Common myeloid progenitor, CD34-positive (primary cell): Measurements from ENCODE around the gene AQP12B.

Experiments
- CTCF ChIA-PET: fragments of 350-600 bp; sonication (Branson Sonifier 250); formaldehyde crosslinking; loops from one replicate; lab custom pipeline; 2021; ENCODE audit warnings: antibody characterized with exemption; lab: Charles Lee
- POLR2A ChIA-PET: fragments of 350-600 bp; sonication (Branson Sonifier 250); formaldehyde crosslinking; loops from one replicate; lab custom pipeline; 2021; ENCODE audit warnings: antibody characterized with exemption; lab: Charles Lee
- DNase-seq, 3 donors: peaks; one replicate each; pipeline versions ENCODE4 v3.0.0 to v3.0.0-alpha.2; 2013
- H3K27ac ChIP-seq, 2 experiments: 1 replicate in 1 of 2; 2 replicates in 1 of 2; pipeline ENCODE4 v1.7.0; 2013; ENCODE audit warnings: inconsistent platforms in 2 of 2, low read length in 2 of 2, mild to moderate bottlenecking in 2 of 2, low read depth in 1 of 2, moderate library complexity in 1 of 2; ENCODE audit not compliant: severe bottlenecking in 2 of 2, insufficient read depth in 1 of 2, poor library complexity in 1 of 2
- H3K27me3 ChIP-seq, 5 experiments: replicated peaks in 2 of 5; 1 replicate in 3 of 5; 2 replicates in 2 of 5; pipeline versions ENCODE4 v1.6.1 to v1.7.0; 2013; ENCODE audit warnings: low read length in 4 of 5, mild to moderate bottlenecking in 2 of 5, moderate library complexity in 2 of 5, inconsistent platforms in 1 of 5; ENCODE audit not compliant: insufficient read depth in 5 of 5, control insufficient read depth in 4 of 5
- H3K36me3 ChIP-seq, 4 experiments: 1 replicate in 2 of 4; 2 replicates in 2 of 4; pipeline versions ENCODE4 v1.6.1 to v1.7.0; 2013; ENCODE audit warnings: low read length in 3 of 4, control low read depth in 1 of 4, mild to moderate bottlenecking in 1 of 4; ENCODE audit not compliant: control insufficient read depth in 4 of 4, insufficient read depth in 4 of 4
- H3K4me1 ChIP-seq, 4 experiments: 1 replicate in 3 of 4; 2 replicates in 1 of 4; pipeline versions ENCODE4 v1.6.1 to v1.7.1; 2013; ENCODE audit warnings: low read length in 3 of 4, mild to moderate bottlenecking in 3 of 4, control low read depth in 1 of 4, inconsistent platforms in 1 of 4, moderate library complexity in 1 of 4; ENCODE audit not compliant: control insufficient read depth in 4 of 4, insufficient read depth in 4 of 4; ENCODE audit errors: control extremely low read depth in 1 of 4
- H3K4me3 ChIP-seq, 7 experiments: 1 replicate in 4 of 7; 2 replicates in 3 of 7; pipeline versions ENCODE4 v1.5.1 to v1.7.0; 2013; ENCODE audit warnings: mild to moderate bottlenecking in 7 of 7, low read length in 6 of 7, moderate library complexity in 6 of 7, inconsistent platforms in 2 of 7, low read depth in 2 of 7, control low read depth in 1 of 7; ENCODE audit not compliant: insufficient read depth in 4 of 7, control insufficient read depth in 1 of 7; ENCODE audit errors: extremely low read depth in 1 of 7
- H3K9me3 ChIP-seq, 5 experiments: 1 replicate in 4 of 5; 2 replicates in 1 of 5; pipeline versions ENCODE4 v1.6.1 to v1.7.1; 2013; ENCODE audit warnings: low read length in 4 of 5, mild to moderate bottlenecking in 2 of 5, inconsistent platforms in 1 of 5, low read depth in 1 of 5, moderate library complexity in 1 of 5; ENCODE audit not compliant: control insufficient read depth in 4 of 5, insufficient read depth in 2 of 5; ENCODE audit errors: control extremely low read depth in 1 of 5
- WGBS: methylation state at CpG from one replicate; pipeline ENCODE4 v1.1.5; 2013; ENCODE audit not compliant: insufficient coverage; 5-methylcytosine and 5-hydroxymethylcytosine counted together

AQP12B gene

DNA sequence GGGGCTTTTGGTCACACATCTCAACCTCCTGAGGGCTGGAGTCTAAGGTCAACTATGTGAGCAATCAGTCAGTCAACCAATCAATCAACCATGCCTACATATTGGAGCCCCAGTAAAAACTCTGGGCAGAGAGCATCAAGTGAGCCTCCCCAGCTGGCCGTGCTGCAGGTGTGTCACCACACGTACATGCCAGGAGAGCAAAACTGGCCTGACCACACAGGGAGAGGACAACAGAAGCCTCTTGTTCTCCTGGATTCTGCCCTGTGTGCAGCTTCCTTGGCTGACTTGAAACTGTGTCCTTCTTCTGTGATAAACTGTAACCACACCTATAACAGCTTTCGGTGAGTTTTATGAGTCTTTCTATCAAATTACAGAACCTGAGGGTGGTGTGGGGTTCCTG is 31.5 kb downstream of the AQP12B start:
- peaks cover 0 to 11% (median 4%) of the 10 kb centered on the region in 5 experiments for H3K9me3 ChIP-seq
- no peak overlapping the region for H3K4me3 ChIP-seq
- H3K27me3 ChIP-seq, result peaks cover 0 to 86% (median 27%) of the 10 kb centered on the region in 5 experiments
- H3K4me1 ChIP-seq, result peaks cover 0 to 9% (median 4%) of the 10 kb centered on the region in 4 experiments
- DNase-seq, result no peak
- no peak overlapping the region for H3K27ac ChIP-seq
- POLR2A ChIA-PET, result no interaction called here
- WGBS, result 94% methylated on average over 2 of the region's 3 CpGs
- H3K36me3 ChIP-seq, result no peaks in the 10 kb centered on the region
- CTCF ChIA-PET, result interaction anchor here (1.3 kb wide), 1 partner anchor 8 kb away, joined by 3 read pairs; no protein-coding TSS in a partner anchor

DNA sequence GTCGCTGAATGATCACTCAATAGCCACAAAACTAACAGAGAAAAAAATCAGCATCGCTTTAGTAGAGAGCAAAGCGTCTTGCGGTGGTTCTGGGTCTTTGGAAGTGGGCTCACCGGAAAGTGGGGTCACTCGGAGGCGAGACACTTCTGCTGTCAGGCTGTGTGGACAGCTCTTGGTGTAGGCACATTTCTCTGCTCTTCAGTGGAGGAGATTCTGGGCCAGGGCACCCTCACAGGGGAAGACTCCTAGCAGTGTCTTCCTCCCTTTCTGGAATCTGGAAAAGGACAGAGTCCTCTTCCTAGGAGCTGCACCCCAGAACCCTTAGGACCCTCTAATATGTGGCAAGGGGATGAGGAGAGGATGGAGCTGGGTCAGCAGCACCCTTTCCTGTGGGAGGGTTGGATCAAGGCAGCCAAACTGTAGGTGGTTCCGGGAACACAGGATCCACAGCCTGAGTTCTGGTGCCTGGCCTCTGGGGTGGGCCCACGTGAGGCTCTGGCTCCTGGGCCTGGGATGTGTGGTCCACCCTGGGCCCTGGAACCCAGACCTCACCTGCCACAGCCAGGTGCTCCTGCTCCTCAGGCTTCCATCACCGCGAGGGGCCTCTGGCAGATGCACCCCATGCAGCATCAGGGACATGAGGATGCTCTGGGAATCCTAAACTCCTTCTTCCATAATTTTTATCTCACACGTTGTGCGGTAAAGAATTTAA is 32.3 kb downstream of the AQP12B start:
- POLR2A ChIA-PET, result no interaction called here
- CTCF ChIA-PET, result no interaction called here
- Histone ChIP-seq H3K27me3 (peaks cover 0 to 84% (median 27%) of the 10 kb centered on the region in 5 experiments), H3K9me3 (peaks cover 0 to 11% (median 4%) of the 10 kb centered on the region in 5 experiments), H3K4me1 (peaks cover 0 to 2% (median 0%) of the 10 kb centered on the region in 4 experiments), H3K36me3 (no peaks in the 10 kb centered on the region), H3K4me3 (no peak overlapping the region), H3K27ac (no peak overlapping the region)
- WGBS, result 95% methylated on average over 10 of the region's 13 CpGs
- DNase-seq, result no peak

DNA sequence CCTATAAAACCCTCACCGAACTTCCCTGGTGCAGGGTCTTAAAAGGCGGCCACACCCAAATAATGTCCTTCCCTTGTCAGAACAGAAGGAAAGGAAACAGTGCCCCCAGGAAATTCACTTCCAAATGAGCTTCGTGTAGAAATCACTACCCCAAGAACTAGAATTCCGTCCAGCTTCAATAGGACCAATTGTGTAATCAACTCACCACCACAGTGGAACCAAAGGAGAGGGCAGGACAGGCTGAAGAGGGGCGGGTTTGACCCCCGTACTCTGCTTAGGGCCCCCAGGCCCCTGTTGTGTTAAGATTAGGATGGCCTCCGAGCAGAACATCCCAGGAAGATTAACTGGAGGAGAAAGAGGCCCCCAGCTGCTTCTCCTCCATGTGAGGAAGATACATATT is 33.4 kb downstream of the AQP12B start:
- POLR2A ChIA-PET, result no interaction called here
- Histone ChIP-seq H3K9me3 (peaks cover 0 to 11% (median 4%) of the 10 kb centered on the region in 5 experiments), H3K27me3 (peaks cover 0 to 78% (median 22%) of the 10 kb centered on the region in 5 experiments), H3K4me1 (peaks cover 0 to under 1% (median 0%) of the 10 kb centered on the region in 4 experiments), H3K27ac (no peak overlapping the region), H3K4me3 (no peak overlapping the region), H3K36me3 (no peaks in the 10 kb centered on the region)
- 80% methylated on average over 3 of the region's 7 CpGs for WGBS
- DNase-seq, result no peak
- CTCF ChIA-PET, result interaction anchor here (1.5 to 1.8 kb wide), 2 partner anchors 63 to 84 kb away, joined by 4 to 6 read pairs; partner anchors contain the start of gene CAPN10

DNA sequence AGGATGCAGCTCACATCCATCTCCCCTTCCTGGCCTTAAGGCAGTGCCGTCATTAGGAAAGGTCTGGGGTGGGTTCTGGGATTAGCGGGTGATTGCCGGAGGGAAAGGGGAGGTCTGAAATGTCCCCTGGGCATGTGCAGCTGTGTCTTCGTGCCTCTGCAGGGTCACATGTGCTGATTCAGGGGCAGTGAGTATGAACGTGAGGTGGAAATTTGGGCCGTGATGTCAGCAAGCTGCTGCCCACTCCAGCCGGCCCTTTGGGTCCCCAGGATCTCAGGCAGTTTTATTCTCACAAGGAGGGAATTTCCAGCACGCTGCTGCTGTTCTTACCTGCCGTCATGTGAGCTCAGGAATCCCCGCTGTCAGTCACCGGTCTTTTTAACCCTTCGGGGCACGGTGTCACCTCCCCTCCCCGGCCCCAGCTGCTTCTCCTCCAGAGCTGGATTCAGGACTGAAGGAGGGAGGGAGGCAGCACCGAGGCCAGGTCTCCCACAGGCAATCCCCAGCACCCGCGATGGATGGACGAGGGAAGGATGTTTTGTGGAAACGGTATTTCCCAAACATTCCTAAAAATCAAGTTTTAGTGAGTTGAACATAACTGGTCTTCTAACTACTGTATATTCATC is 33.9 kb downstream of the AQP12B start:
- Histone ChIP-seq H3K27me3 (peaks cover 0 to 77% (median 22%) of the 10 kb centered on the region in 5 experiments), H3K36me3 (no peaks in the 10 kb centered on the region), H3K4me3 (no peak overlapping the region), H3K9me3 (peaks cover 0 to 11% (median 4%) of the 10 kb centered on the region in 5 experiments), H3K27ac (no peak overlapping the region), H3K4me1 (peaks cover 0 to 2% (median 0%) of the 10 kb centered on the region in 4 experiments)
- WGBS, result 43% methylated on average over 12 of the region's 19 CpGs
- CTCF ChIA-PET, result interaction anchor here (1.5 to 1.8 kb wide), 2 partner anchors 62 to 84 kb away, joined by 4 to 6 read pairs; partner anchors contain the start of gene CAPN10
- POLR2A ChIA-PET, result no interaction called here
- no peak for DNase-seq

DNA sequence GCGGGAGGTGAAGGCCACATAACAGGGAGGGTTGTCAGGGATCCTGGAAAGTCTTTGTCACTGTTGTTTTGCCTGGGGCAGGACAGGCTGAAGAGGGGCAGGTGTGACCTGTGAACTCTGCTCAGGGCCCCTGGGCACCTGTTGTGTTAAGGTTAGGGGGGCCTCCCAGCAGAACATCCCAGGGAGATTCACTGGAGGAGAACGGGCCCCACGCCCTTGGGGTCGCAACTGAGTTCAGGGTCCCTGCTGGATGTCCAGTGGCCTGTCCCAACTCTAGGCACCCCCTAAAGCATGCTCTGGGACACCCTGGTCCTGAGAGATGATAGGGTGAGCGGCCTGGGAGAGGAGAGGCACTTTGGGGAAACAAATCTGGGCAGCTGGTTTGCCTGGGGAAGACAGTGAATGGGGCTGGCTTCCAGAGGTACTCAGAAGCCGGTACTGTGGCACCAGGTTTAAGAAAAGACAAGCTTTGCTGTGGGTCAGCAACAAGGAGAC is 34.5 kb downstream of the AQP12B start:
- DNase-seq, result no peak
- CTCF ChIA-PET, result interaction anchor here (1.0 to 1.8 kb wide), 3 partner anchors 10 to 83 kb away, joined by 3 to 6 read pairs (median 4); partner anchors contain the start of gene CAPN10
- POLR2A ChIA-PET, result no interaction called here

DNA sequence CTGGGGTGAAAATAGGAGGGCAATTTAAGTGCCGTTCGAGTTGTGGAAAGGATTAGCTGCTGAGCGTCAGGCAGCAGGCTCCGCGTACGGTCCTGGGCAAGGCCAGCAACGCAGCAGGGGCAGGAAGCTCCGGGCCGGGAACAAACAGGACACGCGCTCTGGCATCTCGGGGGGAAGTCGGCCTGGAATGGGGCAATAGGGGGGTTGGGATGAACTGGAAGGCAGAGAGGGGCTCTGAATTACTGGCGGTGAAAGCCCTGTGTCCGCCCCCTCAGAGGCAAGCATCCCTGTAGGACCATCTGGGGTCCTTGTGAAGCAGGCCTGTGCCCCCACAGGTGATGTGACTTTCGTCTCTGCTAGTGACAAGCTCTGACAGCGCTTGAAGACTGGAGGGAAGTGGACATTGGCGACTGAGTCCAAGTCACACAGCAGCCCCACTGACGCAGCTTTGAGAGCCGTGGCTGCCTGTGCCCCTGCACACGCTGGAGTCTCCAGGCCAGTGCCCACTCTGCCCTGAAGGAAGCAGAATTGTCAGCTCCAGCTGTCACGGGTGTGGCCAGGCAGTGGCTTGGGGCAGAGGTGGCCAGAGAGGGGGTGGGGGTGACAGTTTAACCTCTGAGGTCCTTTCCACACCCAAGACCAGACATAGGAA is 35.1 kb downstream of the AQP12B start:
- WGBS, result 91% methylated on average over 21 of the region's 22 CpGs
- Histone ChIP-seq H3K9me3 (peaks cover 0 to 11% (median 4%) of the 10 kb centered on the region in 5 experiments), H3K36me3 (no peaks in the 10 kb centered on the region), H3K27me3 (peaks cover 0 to 71% (median 22%) of the 10 kb centered on the region in 5 experiments), H3K27ac (no peak overlapping the region), H3K4me3 (no peak overlapping the region), H3K4me1 (peaks cover 0 to 2% (median 0%) of the 10 kb centered on the region in 4 experiments)
- ChIA-PET CTCF (interaction anchor here (1.0 kb wide), 1 partner anchor 10 kb away, joined by 3 read pairs; no protein-coding TSS in a partner anchor), POLR2A (no interaction called here)
- no peak for DNase-seq

More for the DNA sequence above, 34.5 kb downstream of the AQP12B start:
- peaks cover 0 to 11% (median 4%) of the 10 kb centered on the region in 5 experiments for H3K9me3 ChIP-seq
- no peaks in the 10 kb centered on the region for H3K36me3 ChIP-seq
- peaks cover 0 to 2% (median 0%) of the 10 kb centered on the region in 4 experiments for H3K4me1 ChIP-seq
- H3K4me3 ChIP-seq, result no peak overlapping the region
- WGBS, result 91% methylated on average over 6 of the region's 6 CpGs
- H3K27me3 ChIP-seq, result peaks cover 0 to 72% (median 22%) of the 10 kb centered on the region in 5 experiments
- H3K27ac ChIP-seq, result no peak overlapping the region
